CD4-positive, alpha-beta T cell treated with Interleukin-12 subunit alpha and Interleukin-12 subunit beta, for 1 hour (primary cell): ENCODE measurements around the gene SPI1.
"Not testable (repeated sequence)": the region's sequence is repeated elsewhere in the genome, so short reads cannot be mapped to it uniquely, and the experiment has no call there.

Experiments used
- DNase-seq: peaks from one replicate; pipeline ENCODE4 v3.0.0-alpha.2; 2020

SPI1 gene

GRCh38 chr11:47337229-47337924 is 41.0 kb downstream of the SPI1 start:
- no peak for DNase-seq

DNA sequence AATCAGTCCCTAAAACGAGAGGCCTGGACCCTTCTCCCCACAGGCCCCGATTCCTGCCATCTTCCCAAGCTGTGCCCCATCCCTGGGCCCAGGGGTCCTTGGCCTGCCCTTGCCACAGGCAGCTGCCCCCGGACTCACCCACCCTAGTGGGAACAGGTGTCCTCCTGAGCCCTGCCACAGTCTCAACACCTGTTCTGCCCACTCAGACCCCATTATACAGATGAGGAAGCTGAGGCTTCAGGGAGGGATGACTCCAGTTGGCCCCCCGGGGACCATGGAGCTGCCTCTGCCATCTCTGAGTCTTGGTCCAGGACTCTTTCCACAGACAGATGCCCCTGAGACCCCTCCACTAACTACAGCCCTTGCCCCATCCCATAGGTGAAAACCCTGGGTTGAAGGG is 41.8 kb downstream of the SPI1 start:
- DNase-seq: no peak

DNA sequence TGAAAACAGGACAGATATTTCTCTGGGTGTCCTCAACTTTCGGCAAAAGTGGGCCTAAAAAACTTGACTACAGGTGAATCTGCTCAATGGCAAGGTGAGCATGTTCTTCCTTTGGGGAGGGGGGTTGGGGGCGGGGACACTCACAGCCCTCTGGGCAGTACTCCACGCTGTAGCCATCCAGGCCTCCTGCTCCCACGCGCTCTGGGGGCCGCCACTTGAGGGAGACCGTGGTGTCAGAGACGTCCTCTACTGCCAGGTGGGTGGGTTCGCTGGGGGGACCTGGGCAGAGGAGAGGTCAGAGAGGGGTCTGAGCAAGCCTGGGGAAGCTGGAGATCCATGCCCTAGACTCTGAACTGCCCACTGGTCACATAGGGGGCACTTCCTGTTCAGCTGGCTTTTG is 42.6 kb downstream of the SPI1 start:
- no peak for DNase-seq

DNA sequence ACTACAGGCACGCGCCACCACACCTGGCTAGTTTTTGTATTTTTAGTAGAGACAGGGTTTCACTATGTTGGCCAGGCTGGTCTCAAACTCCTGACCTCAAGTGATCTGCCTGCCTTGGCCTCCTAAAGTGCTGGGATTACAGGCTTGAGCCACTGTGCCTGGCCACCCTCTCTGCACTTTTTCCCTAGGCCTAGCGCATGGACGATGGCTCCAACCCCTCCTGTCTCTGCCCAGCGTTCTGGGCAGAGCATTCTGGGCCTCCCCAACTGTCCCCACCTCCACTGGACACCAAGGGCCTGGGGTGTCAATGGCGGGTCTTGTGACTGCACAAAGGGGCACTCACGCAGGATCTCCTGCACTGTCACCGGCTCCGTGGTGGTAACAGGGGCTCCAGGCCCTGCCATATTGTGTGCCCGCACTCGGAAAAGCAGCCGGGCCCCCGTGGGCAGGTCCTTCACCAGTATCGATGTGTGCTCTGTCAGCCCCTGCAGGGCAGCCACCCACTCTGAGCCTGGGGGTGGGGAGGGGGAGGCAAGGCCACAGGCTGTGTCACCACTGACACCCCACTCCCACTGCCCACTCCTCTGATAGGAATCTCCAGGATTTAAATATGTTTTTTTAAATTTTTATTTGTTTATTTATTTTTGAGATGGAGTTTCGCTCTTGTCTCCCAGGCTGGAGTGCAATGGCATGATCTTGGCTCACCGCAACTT is 43.5 kb downstream of the SPI1 start:
- DNase-seq: not testable (repeated sequence)

DNA sequence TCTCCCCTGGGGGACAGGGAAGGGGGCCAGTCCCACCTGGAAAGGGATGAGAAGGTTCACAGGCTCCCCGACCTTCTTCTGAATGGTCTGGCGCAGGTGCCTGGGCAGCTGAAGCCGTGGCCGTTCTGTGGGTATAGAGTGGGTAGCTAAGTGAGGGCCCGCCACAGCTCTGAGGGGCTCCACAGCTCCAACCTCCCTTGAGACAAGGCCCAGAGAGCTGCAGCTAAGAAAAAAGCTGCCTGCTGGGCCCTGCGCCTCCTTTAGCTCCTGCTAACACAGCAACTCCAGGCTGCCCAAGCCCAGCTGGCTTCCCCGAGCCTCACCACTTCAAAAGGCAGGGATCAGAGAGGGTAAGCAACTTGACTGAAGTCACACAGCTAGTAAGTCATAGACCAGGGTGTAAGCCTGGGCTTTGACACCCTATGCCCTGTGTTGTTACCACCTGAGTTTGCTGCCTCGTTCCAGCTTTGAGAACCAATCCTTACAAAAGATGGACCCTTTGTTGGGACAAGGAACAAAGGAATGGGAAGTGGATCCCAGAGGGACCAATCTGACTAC is 44.4 kb downstream of the SPI1 start:
- no peak for DNase-seq

DNA sequence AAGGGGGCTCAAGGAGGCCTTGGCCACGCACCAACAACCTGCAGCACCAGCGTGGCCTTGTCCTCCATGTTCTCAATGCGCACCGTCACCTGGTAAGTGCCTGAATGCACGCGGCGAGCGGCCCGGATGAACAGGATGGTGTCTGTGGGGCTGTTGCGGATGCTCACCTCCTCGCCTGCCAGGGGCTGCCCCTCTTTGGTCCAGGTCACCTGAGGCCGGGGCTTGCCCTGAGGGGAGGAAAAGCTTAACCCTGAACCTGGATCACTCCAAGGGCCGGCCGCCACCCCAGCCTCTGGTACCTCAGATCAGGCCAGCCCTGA is 44.9 kb downstream of the SPI1 start:
- DNase-seq: no peak

- DNase-seq: no peak
Measured at GRCh38 chr11:47332791-47333525, 45.4 kb downstream of the SPI1 start.

- DNase-seq: no peak
Measured at GRCh38 chr11:47332303-47332711, 46.0 kb downstream of the SPI1 start.

DNA sequence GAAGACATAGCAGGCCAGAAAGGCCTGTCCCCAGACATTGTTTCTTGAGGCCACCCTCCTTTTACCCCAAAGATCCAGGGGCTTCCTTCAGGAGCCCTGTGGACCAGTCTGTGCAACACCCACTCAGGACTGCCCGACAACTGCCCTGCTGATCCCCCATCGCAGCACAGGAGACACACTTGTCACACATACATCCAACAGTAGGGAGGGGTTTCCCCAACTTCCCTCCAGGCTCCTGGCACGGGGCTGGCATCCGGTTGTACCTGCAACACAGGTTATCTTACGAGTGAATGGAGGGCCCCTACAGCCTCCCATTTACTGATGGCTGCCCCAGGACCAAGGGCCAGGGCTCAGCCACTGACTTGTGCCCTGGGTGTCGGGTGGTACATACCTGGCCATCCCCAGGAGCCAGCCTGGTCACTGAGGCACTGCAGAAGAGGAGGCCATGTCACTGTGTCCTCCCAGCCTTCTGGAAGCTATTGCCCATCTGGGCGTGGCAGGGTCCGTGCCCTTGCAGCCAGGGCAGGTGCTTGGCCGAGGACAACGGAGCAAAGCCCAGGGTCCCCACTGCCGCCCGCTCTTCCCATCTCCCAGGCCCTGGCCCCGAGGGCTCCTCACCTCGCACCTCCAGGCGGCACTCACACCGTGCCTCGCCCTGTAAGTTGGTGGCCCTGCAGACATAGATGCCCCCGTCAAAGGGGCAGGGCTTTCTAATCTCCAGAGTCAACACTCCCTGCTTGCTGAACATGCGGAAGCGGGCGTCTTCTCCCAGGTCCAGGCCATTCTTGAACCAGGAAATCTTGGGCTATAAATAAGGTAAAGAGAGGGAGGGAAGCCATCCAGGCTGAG is 46.7 kb downstream of the SPI1 start:
- DNase-seq: no peak

GRCh38 chr11:47329987-47330931 is 48.1 kb downstream of the SPI1 start:
- no peak for DNase-seq

DNA sequence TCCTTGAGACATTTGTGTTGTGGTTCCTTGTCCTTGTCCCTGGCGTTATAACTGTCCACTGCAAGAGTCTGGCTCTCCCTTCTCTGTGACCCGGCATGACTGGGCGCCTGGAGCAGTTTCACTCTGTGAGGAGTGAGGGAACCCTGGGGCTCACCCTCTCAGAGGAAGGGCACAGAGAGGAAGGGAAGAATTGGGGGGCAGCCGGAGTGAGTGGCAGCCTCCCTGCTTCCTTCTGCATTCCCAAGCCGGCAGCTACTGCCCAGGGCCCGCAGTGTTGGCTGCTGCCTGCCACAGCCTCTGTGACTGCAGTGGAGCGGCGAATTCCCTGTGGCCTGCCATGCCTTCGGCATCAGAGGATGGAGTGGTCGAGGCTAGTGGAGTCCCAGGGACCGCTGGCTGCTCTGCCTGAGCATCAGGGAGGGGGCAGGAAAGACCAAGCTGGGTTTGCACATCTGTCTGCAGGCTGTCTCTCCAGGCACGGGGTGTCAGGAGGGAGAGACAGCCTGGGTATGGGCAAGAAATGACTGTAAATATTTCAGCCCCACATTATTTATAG is 48.8 kb downstream of the SPI1 start:
- DNase-seq: no peak

DNA sequence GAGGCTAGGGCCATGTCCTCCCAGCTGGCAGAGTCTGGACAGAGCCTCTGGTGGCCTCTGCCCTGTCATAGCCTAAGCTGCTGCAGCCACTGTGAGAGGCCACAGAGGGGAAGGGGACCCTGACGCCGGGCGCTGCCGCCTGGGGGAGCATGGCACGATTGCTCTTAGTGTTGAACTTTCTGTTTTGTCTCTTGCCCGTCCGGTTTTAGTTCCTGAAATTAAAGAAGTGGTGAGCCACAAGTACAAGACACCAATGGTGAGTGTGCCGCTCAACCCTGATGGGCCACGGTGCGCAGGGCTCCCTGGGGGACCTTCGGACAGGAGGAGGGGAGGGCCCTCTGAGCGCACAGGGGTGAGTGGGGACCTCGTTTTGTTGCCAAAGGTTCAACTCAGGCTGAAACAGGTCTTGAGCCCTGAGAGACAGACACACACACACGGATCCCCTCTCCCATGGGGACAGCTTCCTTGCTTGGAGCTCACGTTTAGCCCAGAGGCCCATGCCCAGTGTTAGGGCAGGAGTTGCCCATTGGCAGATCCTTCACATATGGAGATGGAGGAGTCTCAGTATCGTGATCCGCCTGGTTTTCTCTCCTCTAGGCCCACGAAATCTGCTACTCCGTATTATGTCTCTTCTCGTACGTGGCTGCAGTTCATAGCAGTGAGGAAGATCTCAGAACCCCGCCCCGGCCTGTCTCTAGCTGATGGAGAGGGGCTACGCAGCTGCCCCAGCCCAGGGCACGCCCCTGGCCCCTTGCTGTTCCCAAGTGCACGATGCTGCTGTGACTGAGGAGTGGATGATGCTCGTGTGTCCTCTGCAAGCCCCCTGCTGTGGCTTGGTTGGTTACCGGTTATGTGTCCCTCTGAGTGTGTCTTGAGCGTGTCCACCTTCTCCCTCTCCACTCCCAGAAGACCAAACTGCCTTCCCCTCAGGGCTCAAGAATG is 49.6 kb downstream of the SPI1 start:
- no peak for DNase-seq

DNA sequence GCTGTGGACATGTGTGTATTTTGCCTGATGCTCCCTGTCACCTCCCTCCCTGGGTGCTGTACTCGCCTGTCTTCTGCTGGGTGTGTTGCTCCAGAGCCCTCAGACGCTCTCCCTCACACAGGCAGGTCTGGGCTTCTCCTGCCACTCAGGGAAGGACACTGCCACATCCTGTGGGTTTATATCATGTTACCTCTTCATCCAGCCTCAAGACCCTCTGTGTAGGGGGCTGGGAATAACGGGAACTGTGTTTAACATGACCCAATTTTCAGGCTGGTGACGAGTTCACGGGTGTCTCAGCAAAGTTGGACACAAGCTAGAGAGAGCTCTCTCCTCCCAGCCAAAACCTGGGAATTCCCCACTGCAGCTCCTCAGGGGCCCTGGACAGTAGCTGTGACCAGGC is 50.4 kb downstream of the SPI1 start:
- DNase-seq: no peak

GRCh38 chr11:47327025-47327424 is 51.3 kb downstream of the SPI1 start:
- no peak for DNase-seq

GRCh38 chr11:47326198-47326597 is 52.1 kb downstream of the SPI1 start:
- DNase-seq: no peak

DNA sequence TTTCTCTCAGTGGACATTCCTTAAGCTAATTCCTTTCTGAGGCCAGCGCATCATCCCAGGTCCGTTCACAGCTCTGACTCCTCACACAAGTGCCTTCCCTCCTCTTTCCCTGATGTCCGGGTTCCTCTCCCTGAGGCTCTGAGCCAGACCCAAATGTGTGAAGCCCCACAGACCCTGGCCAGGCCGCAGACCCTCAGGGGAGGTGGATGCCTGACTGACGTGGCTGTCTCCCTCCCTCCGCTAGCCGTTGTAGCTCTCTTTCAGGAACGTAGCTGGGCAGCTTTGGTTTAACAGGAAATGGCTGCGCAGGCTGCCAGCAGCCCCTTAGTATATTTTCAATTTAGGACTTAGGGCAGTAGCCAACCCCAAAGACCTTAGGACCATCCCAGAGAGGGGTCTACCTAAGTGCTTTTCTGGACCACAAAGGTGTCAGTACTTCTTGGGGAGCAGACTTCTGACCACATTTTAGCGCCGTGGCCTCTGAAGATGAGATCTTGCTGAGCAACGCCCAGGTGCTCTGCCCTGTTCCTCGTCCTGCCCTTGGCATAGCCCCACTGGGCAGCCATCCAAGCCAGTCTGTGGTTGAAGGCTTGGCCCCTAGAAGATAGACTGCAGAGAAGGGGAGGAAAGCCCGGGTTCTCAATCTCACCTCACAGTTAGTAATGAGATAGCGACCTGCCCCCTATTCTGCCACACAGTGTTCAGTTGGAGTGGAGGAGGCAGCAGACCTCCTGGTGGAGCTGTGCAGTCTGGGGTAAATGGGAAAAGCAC is 52.9 kb downstream of the SPI1 start:
- DNase-seq: no peak

DNA sequence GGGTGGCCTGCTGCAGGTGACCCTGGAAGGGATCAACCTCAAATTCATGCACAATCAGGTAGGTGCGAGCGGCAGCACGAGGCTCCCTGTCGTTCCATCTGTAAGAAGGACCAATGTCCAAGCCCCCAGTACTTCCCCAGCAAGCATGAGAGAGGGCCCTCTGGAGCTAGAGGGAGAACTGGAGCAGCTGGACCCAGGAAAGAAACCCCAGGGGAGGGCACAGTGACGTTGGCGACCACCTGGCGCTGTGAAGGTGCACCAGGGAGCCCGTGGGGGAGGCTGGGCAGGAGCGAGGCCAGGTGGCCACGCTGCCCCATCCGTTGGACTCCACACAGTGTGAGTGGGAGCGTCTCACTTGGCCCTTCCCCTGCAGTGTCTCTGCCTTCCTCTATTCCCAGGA is 53.8 kb downstream of the SPI1 start:
- DNase-seq: no peak

DNA sequence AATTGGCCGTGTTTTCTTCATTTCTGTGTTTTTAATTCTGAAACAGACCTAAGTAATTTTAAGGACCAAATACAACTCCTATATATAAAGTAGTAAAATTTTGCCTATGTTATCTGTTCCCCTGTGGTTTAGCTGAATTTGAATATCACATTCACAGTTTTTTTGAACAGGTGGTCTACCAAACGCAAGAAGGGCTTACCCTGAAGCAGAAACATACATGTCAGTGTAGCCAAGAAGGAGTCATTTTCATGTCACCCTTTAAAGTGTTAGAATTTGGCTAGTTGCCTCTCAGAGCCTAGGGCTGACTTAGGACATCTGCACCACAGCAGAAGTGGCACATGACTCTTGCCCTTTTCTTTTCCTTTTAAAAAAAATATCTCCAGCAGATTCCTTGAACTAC is 60.2 kb downstream of the SPI1 start:
- DNase-seq: no peak

DNA sequence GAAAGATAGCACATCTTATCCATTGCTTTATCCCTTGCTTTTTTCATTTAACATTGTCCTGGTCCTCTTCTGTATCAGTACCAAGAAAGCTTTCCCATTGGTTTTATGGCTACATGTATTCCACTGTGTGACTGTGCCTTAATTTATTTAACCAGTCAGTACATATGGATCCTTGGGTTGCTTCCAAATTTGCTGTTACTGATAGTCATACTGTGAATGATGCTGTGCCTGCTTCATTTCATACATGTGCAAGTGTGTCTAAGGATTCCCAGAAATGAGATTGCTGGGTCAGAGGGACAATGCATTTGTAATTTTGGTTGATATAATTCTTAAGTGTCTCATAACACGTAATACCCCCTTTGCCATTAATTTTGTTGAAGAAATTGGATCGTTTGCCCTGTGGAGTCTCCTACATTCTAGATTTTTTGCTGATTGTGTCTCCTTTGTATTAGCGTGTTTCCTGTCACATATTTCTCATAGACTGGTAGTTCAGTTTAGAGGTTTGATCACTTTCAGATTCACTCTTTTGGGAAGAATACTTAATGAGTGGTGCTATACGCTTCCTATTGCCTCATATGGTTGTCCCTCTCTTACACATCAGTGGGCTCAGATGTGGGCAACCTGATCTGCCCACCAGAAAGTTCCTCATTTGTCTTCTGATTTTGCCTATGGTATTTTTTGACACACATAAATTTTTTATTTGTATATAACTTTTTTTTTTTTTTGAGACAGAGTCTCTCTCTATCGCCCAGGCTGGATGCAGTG is 61.1 kb downstream of the SPI1 start:
- no peak for DNase-seq
